Prostate gland (tissue), 2 donors: Measurements from ENCODE around the gene TOPBP1.

Experiments used
- CTCF ChIP-seq, 4 experiments: fragments of 200-600 bp in 2 of 4; fragments of 450-650 bp in 2 of 4; sonication (generic) in 2 of 4; IDR thresholded peaks; 1 replicate in 3 of 4; 2 replicates in 1 of 4; pipeline ENCODE4 v1.5.1; 2016 to 2019; ENCODE audit warnings: antibody characterized with exemption in 4 of 4, mild to moderate bottlenecking in 2 of 4, moderate library complexity in 2 of 4
- POLR2A ChIP-seq: fragments of 450-650 bp; IDR thresholded peaks from one replicate; pipeline ENCODE4 v1.6.1; 2016; ENCODE audit warnings: antibody characterized with exemption, mild to moderate bottlenecking

GRCh38 chr3:133670525-133670995, 8.8 kb upstream of the TOPBP1 start:
- TF ChIP-seq POLR2A = no peak
- no peak for TF ChIP-seq CTCF (IDR thresholded peaks at IDR 0.05)
